ENCODE data around the gene RBX1. TPM values are rescaled to one million over a fixed set of nuclear protein-coding genes. Genes with fewer than 3 reads are reported as not detected.

Gene RBX1
- total RNA-seq, 1 donor from 2014 or later: 62.8 TPM

GRCh38 chr22:40958299-40958698, 7.1 kb downstream of the RBX1 start:
- no peak for TF ChIP-seq CTCF (conservative IDR thresholded peaks at IDR 0.05)
- H3K27ac Mint-ChIP-seq: no peak overlapping the region
- no peak for DNase-seq (ENCODE audit: extremely low spot score, unreplicated experiment)
- H3K36me3 Mint-ChIP-seq: peaks cover 29% of the 10 kb centered on the region
- no peaks in the 10 kb centered on the region for H3K27me3 Mint-ChIP-seq
- peaks cover 5% of the 10 kb centered on the region for H3K4me1 Mint-ChIP-seq (ENCODE audit: unreplicated experiment)
- H3K9me3 Mint-ChIP-seq: no peaks in the 10 kb centered on the region
- H3K4me3 Mint-ChIP-seq: no peak overlapping the region

GRCh38 chr22:40960145-40960544, 9.0 kb downstream of the RBX1 start:
- TF ChIP-seq CTCF (conservative IDR thresholded peaks at IDR 0.05): no peak
- Mint-ChIP-seq H3K9me3 (no peaks in the 10 kb centered on the region), H3K27me3 (no peaks in the 10 kb centered on the region), H3K4me3 (no peak overlapping the region), H3K27ac (no peak overlapping the region), H3K36me3 (peaks cover 26% of the 10 kb centered on the region), H3K4me1 (ENCODE audit: unreplicated experiment) (no peaks in the 10 kb centered on the region)
- no peak for DNase-seq (ENCODE audit: extremely low spot score, unreplicated experiment)

- Mint-ChIP-seq H3K27ac (peak overlapping the region; percentile 42), H3K4me3 (no peak overlapping the region), H3K27me3 (no peaks in the 10 kb centered on the region), H3K36me3 (peaks cover 26% of the 10 kb centered on the region), H3K4me1 (ENCODE audit: unreplicated experiment) (no peaks in the 10 kb centered on the region), H3K9me3 (no peaks in the 10 kb centered on the region)
- TF ChIP-seq CTCF (conservative IDR thresholded peaks at IDR 0.05): no peak
- DNase-seq (ENCODE audit: extremely low spot score, unreplicated experiment): no peak
Observed at GRCh38 chr22:40965936-40966725, 15.0 kb downstream of the RBX1 start.

- Mint-ChIP-seq H3K4me3 (no peak overlapping the region), H3K27ac (no peak overlapping the region), H3K27me3 (no peaks in the 10 kb centered on the region), H3K9me3 (no peaks in the 10 kb centered on the region), H3K36me3 (peaks cover 26% of the 10 kb centered on the region), H3K4me1 (ENCODE audit: unreplicated experiment) (no peaks in the 10 kb centered on the region)
- no peak for DNase-seq (ENCODE audit: extremely low spot score, unreplicated experiment)
- no peak for TF ChIP-seq CTCF (conservative IDR thresholded peaks at IDR 0.05)
Observed at GRCh38 chr22:40966726-40967085, 15.5 kb downstream of the RBX1 start.

- no peak for DNase-seq (ENCODE audit: extremely low spot score, unreplicated experiment)
- Mint-ChIP-seq H3K4me1 (ENCODE audit: unreplicated experiment) (no peaks in the 10 kb centered on the region), H3K27ac (no peak overlapping the region), H3K36me3 (peaks cover 31% of the 10 kb centered on the region), H3K27me3 (no peaks in the 10 kb centered on the region), H3K4me3 (no peak overlapping the region), H3K9me3 (no peaks in the 10 kb centered on the region)
- TF ChIP-seq CTCF (conservative IDR thresholded peaks at IDR 0.05): no peak
Observed at GRCh38 chr22:40967111-40967760, 16.1 kb downstream of the RBX1 start.
